ENCODE data around the gene DNAH12.

Gene DNAH12

DNA sequence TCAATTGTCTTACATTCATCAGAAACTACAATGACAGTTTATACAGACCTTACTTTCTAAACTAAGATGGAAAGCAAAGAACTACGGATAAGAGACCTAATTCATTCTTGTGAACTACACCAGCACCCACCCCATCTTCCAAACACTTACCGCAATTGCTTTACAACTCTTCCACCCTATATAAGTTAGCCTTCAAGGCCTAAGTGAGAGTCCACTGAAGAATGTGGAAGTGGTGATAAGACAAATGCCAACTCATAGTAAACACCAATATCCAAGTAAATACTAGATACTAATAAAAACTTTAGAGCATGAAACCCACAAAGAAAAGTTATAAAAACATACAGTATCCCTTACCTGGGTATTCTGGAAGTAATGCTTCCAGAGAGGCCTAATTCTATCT, 39.4 kb upstream of the DNAH12 start:
- H3K14ac ChIP-seq (ENCODE audit: low read length): no peak overlapping the region
- no peak overlapping the region for H2BK120ac ChIP-seq (ENCODE audit: low read depth, low read length)
- no peak overlapping the region for H4K91ac ChIP-seq (ENCODE audit: low read depth, low read length, poor library complexity)
- H3K4me3 ChIP-seq (ENCODE audit: low read length in 2 of 2): no peak overlapping the region
- no peak overlapping the region for H3K4ac ChIP-seq (ENCODE audit: low read length)
- no peaks in the 10 kb centered on the region for H3K27me3 ChIP-seq (ENCODE audit: control insufficient read depth in 3 of 3, insufficient read depth in 3 of 3, low read depth in 1 of 3, low read length in 3 of 3)
- no peak overlapping the region for H2BK15ac ChIP-seq (ENCODE audit: low read length)
- no peaks in the 10 kb centered on the region for H3K4me1 ChIP-seq (ENCODE audit: control insufficient read depth in 2 of 2, insufficient read depth in 1 of 2, low read depth in 1 of 2, low read length in 2 of 2)
- no peak overlapping the region for H2BK5ac ChIP-seq (ENCODE audit: low read length)
- no peak overlapping the region for H3K23ac ChIP-seq (ENCODE audit: low read depth, low read length, poor library complexity)
- no peaks in the 10 kb centered on the region for H3K9me3 ChIP-seq (replicated peaks in 1 of 2; ENCODE audit: control insufficient read depth in 2 of 2, insufficient read depth in 1 of 2, low read depth in 1 of 2, low read length in 2 of 2)
- no peak for DNase-seq (ENCODE audit: low spot score)
- H3K18ac ChIP-seq (ENCODE audit: low read length): no peak overlapping the region
- no peak overlapping the region for H3K4me2 ChIP-seq (ENCODE audit: insufficient read depth, low read length, poor library complexity, severe bottlenecking)
- H3K9ac ChIP-seq (ENCODE audit: low read depth, low read length, poor library complexity): no peak overlapping the region
- H3K36me3 ChIP-seq (replicated peaks in 1 of 2; ENCODE audit: control insufficient read depth in 2 of 2, insufficient read depth in 2 of 2, low read length in 2 of 2): peaks cover 3 to 84% of the 10 kb centered on the region in 2 donors
- no peaks in the 10 kb centered on the region for H3K79me1 ChIP-seq (ENCODE audit: low read depth, low read length)
- no CpG with 5 or more reads among the region's 2 CpGs for WGBS, 2 donors (ENCODE audit: extremely low coverage in 2 of 2, insufficient read length in 2 of 2, insufficient replicate concordance in 1 of 2)
- H2AFZ ChIP-seq (ENCODE audit: low read length): no peak overlapping the region
- H2AK5ac ChIP-seq (ENCODE audit: low read depth, low read length): no peak overlapping the region
- no peak overlapping the region for H4K8ac ChIP-seq (ENCODE audit: low read depth, low read length)
- H2BK12ac ChIP-seq (ENCODE audit: low read length): no peak overlapping the region
- no peak overlapping the region for H3K27ac ChIP-seq (replicated peaks; ENCODE audit: low read length)

DNA sequence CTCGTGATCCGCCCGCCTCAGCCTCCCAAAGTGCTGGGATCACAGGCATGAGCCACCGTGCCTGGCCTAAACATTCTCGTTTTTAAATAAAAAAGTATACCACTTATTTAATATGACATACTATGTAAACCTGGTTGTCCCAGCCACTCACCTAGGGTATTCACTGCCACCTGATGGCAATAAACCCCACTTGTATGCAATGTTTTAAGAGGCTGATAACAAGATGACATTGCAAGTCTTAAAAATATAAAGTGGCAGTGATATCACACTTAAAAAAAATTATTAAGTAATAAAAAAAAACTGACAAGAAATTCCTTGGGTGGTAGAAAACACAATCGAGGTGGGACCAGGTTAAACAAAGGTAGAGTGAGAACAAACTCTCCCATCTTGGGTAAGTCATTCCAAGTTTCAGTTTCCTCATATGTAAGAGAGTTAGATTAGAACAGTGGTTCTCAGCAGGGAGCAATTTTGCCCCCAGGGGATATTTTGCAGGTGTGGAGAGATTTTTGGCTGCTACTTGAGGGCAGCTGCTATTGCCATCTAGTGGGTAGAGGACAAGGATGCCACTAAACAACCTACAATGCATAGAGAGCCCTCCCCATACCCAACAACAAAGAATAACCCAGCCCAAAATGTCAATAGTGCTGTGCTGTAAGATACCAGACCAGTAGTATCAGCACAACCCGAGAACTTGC, 38.5 kb upstream of the DNAH12 start:
- no peak overlapping the region for H2AFZ ChIP-seq (ENCODE audit: low read length)
- WGBS, 2 donors (ENCODE audit: extremely low coverage in 2 of 2, insufficient read length in 2 of 2, insufficient replicate concordance in 1 of 2): no CpG with 5 or more reads among the region's 7 CpGs
- H3K9me3 ChIP-seq (replicated peaks in 1 of 2; ENCODE audit: control insufficient read depth in 2 of 2, insufficient read depth in 1 of 2, low read depth in 1 of 2, low read length in 2 of 2): no peaks in the 10 kb centered on the region
- peaks cover 7 to 87% of the 10 kb centered on the region in 2 donors for H3K36me3 ChIP-seq (replicated peaks in 1 of 2; ENCODE audit: control insufficient read depth in 2 of 2, insufficient read depth in 2 of 2, low read length in 2 of 2)
- H3K79me1 ChIP-seq (ENCODE audit: low read depth, low read length): no peaks in the 10 kb centered on the region
- no peak overlapping the region for H3K4me3 ChIP-seq (ENCODE audit: low read length in 2 of 2)
- no peak overlapping the region for H4K91ac ChIP-seq (ENCODE audit: low read depth, low read length, poor library complexity)
- H3K4me2 ChIP-seq (ENCODE audit: insufficient read depth, low read length, poor library complexity, severe bottlenecking): no peak overlapping the region
- no peak overlapping the region for H3K23ac ChIP-seq (ENCODE audit: low read depth, low read length, poor library complexity)
- no peak overlapping the region for H3K9ac ChIP-seq (ENCODE audit: low read depth, low read length, poor library complexity)
- no peak overlapping the region for H2AK5ac ChIP-seq (ENCODE audit: low read depth, low read length)
- H2BK5ac ChIP-seq (ENCODE audit: low read length): no peak overlapping the region
- no peaks in the 10 kb centered on the region for H3K4me1 ChIP-seq (ENCODE audit: control insufficient read depth in 2 of 2, insufficient read depth in 1 of 2, low read depth in 1 of 2, low read length in 2 of 2)
- no peaks in the 10 kb centered on the region for H3K27me3 ChIP-seq (ENCODE audit: control insufficient read depth in 3 of 3, insufficient read depth in 3 of 3, low read depth in 1 of 3, low read length in 3 of 3)
- no peak overlapping the region for H2BK12ac ChIP-seq (ENCODE audit: low read length)
- no peak overlapping the region for H2BK120ac ChIP-seq (ENCODE audit: low read depth, low read length)
- no peak overlapping the region for H3K27ac ChIP-seq (replicated peaks; ENCODE audit: low read length)
- H3K4ac ChIP-seq (ENCODE audit: low read length): no peak overlapping the region
- no peak overlapping the region for H3K14ac ChIP-seq (ENCODE audit: low read length)
- no peak overlapping the region for H2BK15ac ChIP-seq (ENCODE audit: low read length)
- no peak overlapping the region for H3K18ac ChIP-seq (ENCODE audit: low read length)
- no peak for DNase-seq (ENCODE audit: low spot score)
- no peak overlapping the region for H4K8ac ChIP-seq (ENCODE audit: low read depth, low read length)

DNA sequence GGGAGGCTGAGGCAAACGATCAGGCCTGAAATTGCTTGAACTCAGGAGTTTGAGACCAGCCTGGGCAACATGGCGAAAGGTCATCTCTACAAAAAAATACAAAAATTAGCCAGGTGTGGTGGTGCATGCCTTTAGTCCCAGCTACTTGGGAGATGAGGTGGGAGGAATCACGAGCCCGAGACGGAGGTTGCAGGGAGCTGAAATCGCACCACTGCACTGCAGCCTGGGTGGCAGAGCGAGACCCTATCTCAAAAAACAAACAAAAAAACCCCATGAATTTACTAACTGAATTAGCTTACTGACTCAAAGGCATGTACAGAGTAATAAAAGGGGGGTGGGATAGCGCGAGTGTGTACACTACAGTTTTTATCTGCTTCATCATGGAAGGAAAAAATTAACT, 33.7 kb upstream of the DNAH12 start:
- Histone ChIP-seq H3K27ac (replicated peaks; ENCODE audit: low read length) (no peak overlapping the region), H3K18ac (ENCODE audit: low read length) (no peak overlapping the region), H2AFZ (ENCODE audit: low read length) (no peak overlapping the region), H3K4ac (ENCODE audit: low read length) (no peak overlapping the region), H3K9me3 (replicated peaks in 1 of 2; ENCODE audit: control insufficient read depth in 2 of 2, insufficient read depth in 1 of 2, low read depth in 1 of 2, low read length in 2 of 2) (no peaks in the 10 kb centered on the region), H2BK5ac (ENCODE audit: low read length) (no peak overlapping the region), H2BK12ac (ENCODE audit: low read length) (no peak overlapping the region), H2AK5ac (ENCODE audit: low read depth, low read length) (no peak overlapping the region), H3K23ac (ENCODE audit: low read depth, low read length, poor library complexity) (no peak overlapping the region), H4K91ac (ENCODE audit: low read depth, low read length, poor library complexity) (no peak overlapping the region), H2BK120ac (ENCODE audit: low read depth, low read length) (no peak overlapping the region), H3K4me2 (ENCODE audit: insufficient read depth, low read length, poor library complexity, severe bottlenecking) (no peak overlapping the region), H3K79me1 (ENCODE audit: low read depth, low read length) (peaks cover 3% of the 10 kb centered on the region), H3K9ac (ENCODE audit: low read depth, low read length, poor library complexity) (no peak overlapping the region), H3K4me3 (ENCODE audit: low read length in 2 of 2) (no peak overlapping the region), H3K36me3 (replicated peaks in 1 of 2; ENCODE audit: control insufficient read depth in 2 of 2, insufficient read depth in 2 of 2, low read length in 2 of 2) (peaks cover 15 to 97% of the 10 kb centered on the region in 2 donors), H2BK15ac (ENCODE audit: low read length) (no peak overlapping the region), H4K8ac (ENCODE audit: low read depth, low read length) (no peak overlapping the region), H3K27me3 (ENCODE audit: control insufficient read depth in 3 of 3, insufficient read depth in 3 of 3, low read depth in 1 of 3, low read length in 3 of 3) (no peaks in the 10 kb centered on the region), H3K14ac (ENCODE audit: low read length) (no peak overlapping the region), H3K4me1 (ENCODE audit: control insufficient read depth in 2 of 2, insufficient read depth in 1 of 2, low read depth in 1 of 2, low read length in 2 of 2) (no peaks in the 10 kb centered on the region)
- DNase-seq (ENCODE audit: low spot score): no peak
- no CpG with 5 or more reads among the region's 9 CpGs for WGBS, 2 donors (ENCODE audit: extremely low coverage in 2 of 2, insufficient read length in 2 of 2, insufficient replicate concordance in 1 of 2)

DNA sequence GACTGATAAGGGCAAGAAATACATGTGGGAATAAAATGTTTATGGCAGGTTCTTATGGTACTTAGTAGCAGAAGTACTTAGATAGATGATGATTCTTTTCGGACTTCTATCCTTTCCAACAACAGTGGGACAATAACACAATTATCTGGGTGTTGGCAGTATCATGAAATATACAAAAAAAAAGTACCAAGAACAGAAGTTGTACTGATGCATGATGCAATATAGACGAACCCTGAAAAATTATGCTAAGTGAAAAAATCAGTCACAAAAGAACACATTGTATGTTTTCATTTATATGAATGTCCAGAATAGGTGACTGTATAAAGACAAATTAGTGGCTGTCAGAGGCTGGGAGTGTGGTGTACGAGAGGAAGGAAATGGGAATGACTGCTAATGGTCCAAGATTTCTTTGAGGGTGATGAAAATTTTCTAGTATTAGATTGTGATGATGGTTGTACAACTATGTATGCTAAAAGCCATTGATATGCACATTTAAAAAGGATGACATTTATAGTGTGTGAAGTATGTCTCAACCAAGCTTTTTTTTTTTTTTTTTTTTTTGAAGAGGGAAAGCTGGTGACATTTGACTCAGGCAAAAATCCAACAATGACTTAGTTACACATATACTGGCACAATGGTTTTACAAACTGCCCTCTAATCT, 32.0 kb upstream of the DNAH12 start:
- no peak overlapping the region for H3K9ac ChIP-seq (ENCODE audit: low read depth, low read length, poor library complexity)
- no peak overlapping the region for H2AFZ ChIP-seq (ENCODE audit: low read length)
- no peak overlapping the region for H3K4ac ChIP-seq (ENCODE audit: low read length)
- no peak overlapping the region for H3K18ac ChIP-seq (ENCODE audit: low read length)
- no peak overlapping the region for H3K23ac ChIP-seq (ENCODE audit: low read depth, low read length, poor library complexity)
- H3K4me1 ChIP-seq (ENCODE audit: control insufficient read depth in 2 of 2, insufficient read depth in 1 of 2, low read depth in 1 of 2, low read length in 2 of 2): no peaks in the 10 kb centered on the region
- H2AK5ac ChIP-seq (ENCODE audit: low read depth, low read length): no peak overlapping the region
- H3K27me3 ChIP-seq (ENCODE audit: control insufficient read depth in 3 of 3, insufficient read depth in 3 of 3, low read depth in 1 of 3, low read length in 3 of 3): no peaks in the 10 kb centered on the region
- H3K9me3 ChIP-seq (replicated peaks in 1 of 2; ENCODE audit: control insufficient read depth in 2 of 2, insufficient read depth in 1 of 2, low read depth in 1 of 2, low read length in 2 of 2): no peaks in the 10 kb centered on the region
- DNase-seq (ENCODE audit: low spot score): no peak
- WGBS, 2 donors (ENCODE audit: extremely low coverage in 2 of 2, insufficient read length in 2 of 2, insufficient replicate concordance in 1 of 2): no CpG with 5 or more reads among the region's 3 CpGs
- H3K79me1 ChIP-seq (ENCODE audit: low read depth, low read length): peaks cover 3% of the 10 kb centered on the region
- no peak overlapping the region for H4K8ac ChIP-seq (ENCODE audit: low read depth, low read length)
- H4K91ac ChIP-seq (ENCODE audit: low read depth, low read length, poor library complexity): no peak overlapping the region
- no peak overlapping the region for H2BK15ac ChIP-seq (ENCODE audit: low read length)
- H2BK12ac ChIP-seq (ENCODE audit: low read length): no peak overlapping the region
- no peak overlapping the region for H3K4me2 ChIP-seq (ENCODE audit: insufficient read depth, low read length, poor library complexity, severe bottlenecking)
- H3K4me3 ChIP-seq (ENCODE audit: low read length in 2 of 2): no peak overlapping the region
- H2BK5ac ChIP-seq (ENCODE audit: low read length): no peak overlapping the region
- no peak overlapping the region for H3K14ac ChIP-seq (ENCODE audit: low read length)
- no peak overlapping the region for H3K27ac ChIP-seq (replicated peaks; ENCODE audit: low read length)
- H3K36me3 ChIP-seq (replicated peaks in 1 of 2; ENCODE audit: control insufficient read depth in 2 of 2, insufficient read depth in 2 of 2, low read length in 2 of 2): peaks cover 15 to 98% of the 10 kb centered on the region in 2 donors
- H2BK120ac ChIP-seq (ENCODE audit: low read depth, low read length): no peak overlapping the region

Data from neuronal stem cell (in vitro differentiated cells).